Neutrophil (primary cell): Measurements from ENCODE around the gene LMAN2.

Experiments
- H3K27ac ChIP-seq: fragments of 200-600 bp; sonication (generic); 2 replicates; pipeline ENCODE4 v1.5.1; 2016; ENCODE audit warnings: mild to moderate bottlenecking, moderate library complexity
- H3K27me3 ChIP-seq: fragments of 200-600 bp; sonication (generic); 2 replicates; pipeline ENCODE4 v1.6.0; 2016; ENCODE audit warnings: mild to moderate bottlenecking
- H3K36me3 ChIP-seq: fragments of 200-600 bp; sonication (generic); 2 replicates; pipeline ENCODE4 v1.5.1; 2017
- H3K4me1 ChIP-seq, 2 experiments: fragments of 200-600 bp in 1 of 2; sonication (generic) in 1 of 2; 1 replicate in 1 of 2; 2 replicates in 1 of 2; pipeline versions ENCODE4 v1.5.1 to v1.6.1; 2013 to 2016; ENCODE audit warnings: low read depth in 1 of 2, low read length in 1 of 2, mild to moderate bottlenecking in 1 of 2, moderate library complexity in 1 of 2; ENCODE audit not compliant: control insufficient read depth in 1 of 2, insufficient read depth in 1 of 2
- H3K4me3 ChIP-seq, 2 experiments: fragments of 200-600 bp in 1 of 2; sonication (generic) in 1 of 2; 1 replicate in 1 of 2; 2 replicates in 1 of 2; pipeline ENCODE4 v1.5.1; 2013 to 2016; ENCODE audit warnings: low read depth in 1 of 2, low read length in 1 of 2, mild to moderate bottlenecking in 1 of 2, moderate library complexity in 1 of 2
- H3K9me3 ChIP-seq: fragments of 200-600 bp; sonication (generic); 2 replicates; pipeline ENCODE4 v1.5.1; 2016
- CTCF ChIP-seq: fragments of 200-600 bp; sonication (generic); IDR thresholded peaks from 2 replicates; pipeline ENCODE4 v1.5.1; 2016; ENCODE audit warnings: antibody characterized with exemption

The LMAN2 gene

GRCh38 chr5:177393990-177394389 is 42.5 kb upstream of the LMAN2 start:
- H3K4me3 ChIP-seq = no peak overlapping the region
- H3K27me3 ChIP-seq = peaks cover 14% of the 10 kb centered on the region
- no peaks in the 10 kb centered on the region for H3K36me3 ChIP-seq
- peaks cover 38 to 44% of the 10 kb centered on the region in 2 experiments for H3K4me1 ChIP-seq
- no peaks in the 10 kb centered on the region for H3K9me3 ChIP-seq
- peak overlapping the region; percentile 69 for H3K27ac ChIP-seq
- TF ChIP-seq CTCF = no peak

GRCh38 chr5:177393206-177393765 is 41.8 kb upstream of the LMAN2 start:
- H3K27ac ChIP-seq = peak overlapping the region; percentile 69
- no peaks in the 10 kb centered on the region for H3K9me3 ChIP-seq
- H3K4me3 ChIP-seq = no peak overlapping the region
- no peaks in the 10 kb centered on the region for H3K36me3 ChIP-seq
- no peak for TF ChIP-seq CTCF
- H3K4me1 ChIP-seq = peaks cover 45 to 51% of the 10 kb centered on the region in 2 experiments
- H3K27me3 ChIP-seq = peaks cover 7% of the 10 kb centered on the region

- H3K4me1 ChIP-seq = peaks cover 46 to 56% of the 10 kb centered on the region in 2 experiments
- TF ChIP-seq CTCF = no peak
These were observed 41.3 kb upstream of the LMAN2 start for GRCh38 chr5:177392765-177393164.

GRCh38 chr5:177390363-177391300 is 39.2 kb upstream of the LMAN2 start:
- Histone ChIP-seq H3K36me3 (no peaks in the 10 kb centered on the region), H3K27ac (peak overlapping the region; percentile 13), H3K4me3 (no peak overlapping the region), H3K4me1 (peaks cover 51 to 59% of the 10 kb centered on the region in 2 experiments), H3K27me3 (no peaks in the 10 kb centered on the region), H3K9me3 (no peaks in the 10 kb centered on the region)
- TF ChIP-seq CTCF = peak; percentile 94

More at GRCh38 chr5:177392765-177393164, 41.3 kb upstream of the LMAN2 start:
- peak overlapping the region; percentile 69 for H3K27ac ChIP-seq
- no peak overlapping the region for H3K4me3 ChIP-seq
- peaks cover 2% of the 10 kb centered on the region for H3K27me3 ChIP-seq
- no peaks in the 10 kb centered on the region for H3K36me3 ChIP-seq
- no peaks in the 10 kb centered on the region for H3K9me3 ChIP-seq

- peak overlapping the region; percentile 11 for H3K27ac ChIP-seq
- no peaks in the 10 kb centered on the region for H3K27me3 ChIP-seq
- no peak overlapping the region for H3K4me3 ChIP-seq
- H3K36me3 ChIP-seq = no peaks in the 10 kb centered on the region
- H3K4me1 ChIP-seq = peaks cover 61 to 67% of the 10 kb centered on the region in 2 experiments
- H3K9me3 ChIP-seq = no peaks in the 10 kb centered on the region
- no peak for TF ChIP-seq CTCF
These were observed 38.0 kb upstream of the LMAN2 start for GRCh38 chr5:177389241-177390169.
